DOHH2 (cell line): ENCODE results near the gene NFU1.

Source experiments
- CTCF ChIP-seq: fragments of 200-600 bp; sonication (generic); IDR thresholded peaks from one replicate; pipeline ENCODE4 v1.5.1; 2014; ENCODE audit warnings: antibody characterized with exemption, mild to moderate bottlenecking, low read depth, low read length; ENCODE audit not compliant: poor library complexity, severe bottlenecking
- EZH2phosphoT487 ChIP-seq: fragments of 200-600 bp; sonication (generic); IDR thresholded peaks from 2 replicates; pipeline ENCODE4 v1.6.1; 2017; ENCODE audit warnings: borderline replicate concordance, mild to moderate bottlenecking, antibody characterized with exemption, low read length, moderate library complexity, mixed read lengths

DNA sequence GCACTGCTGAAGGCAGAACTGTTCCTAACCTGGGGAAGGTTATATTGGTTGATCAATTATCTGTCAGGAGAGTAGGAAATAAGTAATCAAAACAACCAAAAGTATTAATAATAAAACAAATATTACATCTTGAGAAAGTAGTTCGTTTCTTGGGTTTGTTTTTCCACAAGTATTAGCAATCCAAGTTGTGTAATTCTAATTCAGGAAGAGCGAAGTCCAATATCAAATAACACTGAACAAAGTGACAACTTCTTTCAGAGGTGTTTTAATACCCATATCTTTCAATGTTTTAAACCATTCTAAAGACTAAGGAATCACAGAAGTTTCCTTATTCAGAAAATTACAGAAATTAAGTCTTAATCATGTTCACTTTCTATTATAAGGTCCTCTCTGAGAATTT, 34.6 kb upstream of the NFU1 start:
- TF ChIP-seq CTCF (no peak), EZH2phosphoT487 (no peak)
